ENCODE measurements around the gene SMARCE1. TPM values are rescaled to one million over a fixed set of nuclear protein-coding genes. Genes with fewer than 3 reads are reported as not detected.

The SMARCE1 gene
- total RNA-seq, 2 experiments from 2014 or later: 65.4 to 68.6 TPM

DNA sequence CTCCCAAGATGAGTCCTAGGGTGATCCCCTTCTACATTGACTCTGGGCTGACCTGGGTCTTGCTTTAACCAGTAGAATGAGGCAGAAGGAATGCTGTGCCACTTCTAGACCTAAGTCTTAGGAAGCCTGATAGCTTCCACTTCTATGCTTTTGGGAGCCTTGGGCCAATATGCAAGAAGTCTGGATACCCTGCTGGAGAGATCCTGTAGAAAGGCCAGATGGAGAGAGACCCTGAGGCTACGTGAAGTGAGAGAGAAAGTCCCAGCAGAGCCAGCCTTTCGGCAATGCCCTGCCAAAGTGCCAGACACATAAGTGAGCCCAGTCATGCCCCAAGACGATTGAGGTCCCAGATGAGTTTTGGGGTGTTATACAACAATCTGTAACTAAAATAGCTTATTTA lies 15.6 kb upstream of the SMARCE1 start:
- H3K9me3 Mint-ChIP-seq: no peaks in the 10 kb centered on the region
- no peak for ATAC-seq (ENCODE audit: poor library complexity)
- Histone ChIP-seq H3K4me3 (ENCODE audit: low read length) (no peak overlapping the region), H3K27ac (ENCODE audit: low read depth in 1 of 2, low read length in 2 of 2) (no peak overlapping the region), H3K9me3 (ENCODE audit: control insufficient read depth in 1 of 2, insufficient read depth in 1 of 2, low read length in 2 of 2) (no peaks in the 10 kb centered on the region), H3K27me3 (ENCODE audit: control insufficient read depth in 1 of 2, insufficient read depth in 2 of 2, low read length in 2 of 2) (peaks cover 7 to 20% of the 10 kb centered on the region in 2 experiments), H3K4me1 (ENCODE audit: insufficient read depth, low read length) (peaks cover 5% of the 10 kb centered on the region), H3K36me3 (ENCODE audit: insufficient read depth, low read length) (no peaks in the 10 kb centered on the region)
- no peaks in the 10 kb centered on the region for H3K36me3 Mint-ChIP-seq (ENCODE audit: low read depth)
- POLR2A ChIA-PET: interaction anchor here (0.7 kb wide), 1 partner anchor 1025 kb away, joined by 3 read pairs; the partner anchor contains the start of gene EIF1
- H3K27me3 Mint-ChIP-seq: peaks cover 47% of the 10 kb centered on the region
- no peak overlapping the region for H3K4me3 Mint-ChIP-seq
- peaks cover 13% of the 10 kb centered on the region for H3K4me1 Mint-ChIP-seq (ENCODE audit: low read depth)
- intact Hi-C loops (cut with DNase I, micrococcal nuclease): loop anchor here in 1 of 2 experiments (5.0 kb wide), 2 partner anchors 41 to 49 kb away; no protein-coding TSS in a partner anchor
- CTCF ChIA-PET: no interaction called here
- no peak overlapping the region for H3K27ac Mint-ChIP-seq
- no peak for DNase-seq
- TF ChIP-seq, protein P1, sequence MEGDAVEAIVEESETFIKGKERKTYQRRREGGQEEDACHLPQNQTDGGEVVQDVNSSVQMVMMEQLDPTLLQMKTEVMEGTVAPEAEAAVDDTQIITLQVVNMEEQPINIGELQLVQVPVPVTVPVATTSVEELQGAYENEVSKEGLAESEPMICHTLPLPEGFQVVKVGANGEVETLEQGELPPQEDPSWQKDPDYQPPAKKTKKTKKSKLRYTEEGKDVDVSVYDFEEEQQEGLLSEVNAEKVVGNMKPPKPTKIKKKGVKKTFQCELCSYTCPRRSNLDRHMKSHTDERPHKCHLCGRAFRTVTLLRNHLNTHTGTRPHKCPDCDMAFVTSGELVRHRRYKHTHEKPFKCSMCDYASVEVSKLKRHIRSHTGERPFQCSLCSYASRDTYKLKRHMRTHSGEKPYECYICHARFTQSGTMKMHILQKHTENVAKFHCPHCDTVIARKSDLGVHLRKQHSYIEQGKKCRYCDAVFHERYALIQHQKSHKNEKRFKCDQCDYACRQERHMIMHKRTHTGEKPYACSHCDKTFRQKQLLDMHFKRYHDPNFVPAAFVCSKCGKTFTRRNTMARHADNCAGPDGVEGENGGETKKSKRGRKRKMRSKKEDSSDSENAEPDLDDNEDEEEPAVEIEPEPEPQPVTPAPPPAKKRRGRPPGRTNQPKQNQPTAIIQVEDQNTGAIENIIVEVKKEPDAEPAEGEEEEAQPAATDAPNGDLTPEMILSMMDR (IDR thresholded peaks at IDR 0.05): no peak

DNA sequence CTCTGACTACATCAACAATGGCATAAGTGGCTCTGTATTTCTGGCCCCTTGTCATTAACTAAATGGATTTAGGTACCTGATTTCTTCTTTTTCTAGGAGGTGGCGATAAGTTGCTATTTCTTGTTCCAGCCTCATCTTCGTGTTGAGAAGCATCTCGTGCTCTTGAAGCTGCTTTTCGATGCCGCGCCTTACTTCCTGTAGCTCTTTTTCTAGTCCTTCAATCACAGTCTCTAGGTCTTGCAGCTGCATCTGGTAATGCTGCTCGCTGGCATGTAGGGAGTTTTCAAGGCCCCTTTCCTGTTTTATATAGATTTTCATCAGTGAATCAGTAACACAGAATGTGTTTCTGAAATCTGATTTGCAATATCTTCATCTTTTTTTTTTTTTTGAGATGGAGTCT lies 12.3 kb upstream of the SMARCE1 start:
- H3K27me3 ChIP-seq (ENCODE audit: control insufficient read depth in 1 of 2, insufficient read depth in 2 of 2, low read length in 2 of 2): peaks cover 3 to 12% of the 10 kb centered on the region in 2 experiments
- H3K9me3 ChIP-seq (ENCODE audit: control insufficient read depth in 1 of 2, insufficient read depth in 1 of 2, low read length in 2 of 2): peaks cover 0 to 3% of the 10 kb centered on the region in 2 experiments
- no peaks in the 10 kb centered on the region for H3K36me3 ChIP-seq (ENCODE audit: insufficient read depth, low read length)
- Mint-ChIP-seq H3K36me3 (ENCODE audit: low read depth) (no peaks in the 10 kb centered on the region), H3K27me3 (peaks cover 30% of the 10 kb centered on the region), H3K27ac (no peak overlapping the region), H3K4me1 (ENCODE audit: low read depth) (peaks cover 10% of the 10 kb centered on the region), H3K4me3 (no peak overlapping the region), H3K9me3 (no peaks in the 10 kb centered on the region)
- H3K4me3 ChIP-seq (ENCODE audit: low read length): no peak overlapping the region
- ChIA-PET POLR2A (interaction anchor here (0.6 to 1.9 kb wide), 3 partner anchors 13 to 1209 kb away, joined by 3 to 14 read pairs (median 5); partner anchors contain the start of gene SMARCE1), CTCF (no interaction called here)
- H3K27ac ChIP-seq (ENCODE audit: low read depth in 1 of 2, low read length in 2 of 2): no peak overlapping the region
- TF ChIP-seq, protein P1 (IDR thresholded peaks at IDR 0.05): no peak
- ATAC-seq (ENCODE audit: poor library complexity) (peak; percentile 80), DNase-seq (peak in 6 of 14 experiments; percentile 4 to 45 (median 24))
- intact Hi-C loops (cut with DNase I, micrococcal nuclease): loop anchor here in 1 of 2 experiments (5.0 kb wide), 2 partner anchors 38 to 52 kb away; no protein-coding TSS in a partner anchor
- H3K4me1 ChIP-seq (ENCODE audit: insufficient read depth, low read length): peaks cover 5% of the 10 kb centered on the region

DNA sequence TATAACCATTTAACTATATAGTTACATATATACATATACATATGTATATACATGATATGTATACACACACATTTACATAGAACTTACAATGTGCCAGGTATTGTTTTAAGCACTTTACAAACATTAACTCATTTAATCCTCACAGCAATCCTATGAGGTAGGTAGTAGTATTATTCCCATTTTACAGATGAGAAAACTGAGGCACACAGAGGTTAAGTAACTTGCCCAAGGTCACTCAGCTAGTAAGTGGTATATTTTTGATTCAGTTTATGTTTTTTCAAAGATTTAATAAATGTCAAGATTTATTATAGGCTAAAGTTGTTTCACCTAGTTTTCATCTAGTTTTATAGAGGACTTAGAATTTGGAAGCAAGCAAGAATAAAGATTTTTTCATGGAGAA lies 10.8 kb upstream of the SMARCE1 start:
- Mint-ChIP-seq H3K27me3 (peaks cover 21% of the 10 kb centered on the region), H3K27ac (no peak overlapping the region), H3K4me1 (ENCODE audit: low read depth) (peaks cover 7% of the 10 kb centered on the region), H3K9me3 (no peaks in the 10 kb centered on the region), H3K4me3 (no peak overlapping the region), H3K36me3 (ENCODE audit: low read depth) (no peaks in the 10 kb centered on the region)
- CTCF ChIA-PET: no interaction called here
- Histone ChIP-seq H3K4me1 (ENCODE audit: insufficient read depth, low read length) (peaks cover 5% of the 10 kb centered on the region), H3K27ac (ENCODE audit: low read depth in 1 of 2, low read length in 2 of 2) (no peak overlapping the region), H3K27me3 (ENCODE audit: control insufficient read depth in 1 of 2, insufficient read depth in 2 of 2, low read length in 2 of 2) (peaks cover 0 to 5% of the 10 kb centered on the region in 2 experiments), H3K36me3 (ENCODE audit: insufficient read depth, low read length) (no peaks in the 10 kb centered on the region), H3K9me3 (ENCODE audit: control insufficient read depth in 1 of 2, insufficient read depth in 1 of 2, low read length in 2 of 2) (peaks cover 0 to 3% of the 10 kb centered on the region in 2 experiments), H3K4me3 (ENCODE audit: low read length) (no peak overlapping the region)
- POLR2A ChIA-PET: no interaction called here
- intact Hi-C loops (cut with DNase I, micrococcal nuclease): no loop called here
- TF ChIP-seq, protein P1 (IDR thresholded peaks at IDR 0.05): no peak
- no peak for DNase-seq
- no peak for ATAC-seq (ENCODE audit: poor library complexity)
